HepG2 (cell line): ENCODE measurements around the gene C2orf76.

Experiments
- EHMT2 ChIP-seq: fragments of 200-600 bp; sonication (generic); IDR thresholded peaks from 2 replicates; pipeline ENCODE4 v1.7.0; 2017; ENCODE audit warnings: antibody characterized with exemption, low read depth, low read length, borderline replicate concordance
- GLMP ChIP-seq: sonication (generic); formaldehyde crosslinking; IDR thresholded peaks from 2 replicates; pipeline ENCODE4 v1.9.0; 2021; ENCODE audit warnings: missing genetic modification reagents, mild to moderate bottlenecking, borderline replicate concordance
- NCOA1 ChIP-seq: sonication (generic); formaldehyde crosslinking; IDR thresholded peaks from 2 replicates; pipeline ENCODE4 v1.9.0; 2021; ENCODE audit warnings: missing genetic modification reagents
- PRDM4 ChIP-seq: sonication (generic); formaldehyde crosslinking; IDR thresholded peaks from 2 replicates; pipeline ENCODE4 v1.9.0; 2021; ENCODE audit warnings: missing genetic modification reagents, borderline replicate concordance
- ZNF646 ChIP-seq: sonication (generic); formaldehyde crosslinking; IDR thresholded peaks from 2 replicates; pipeline ENCODE4 v1.9.0; 2021; ENCODE audit warnings: mild to moderate bottlenecking, missing genetic modification reagents

GRCh38 chr2:119301413-119301812 lies 65.2 kb downstream of the C2orf76 start:
- TF ChIP-seq PRDM4 (no peak), EHMT2 (no peak), GLMP (CRISPR knock-in tag) (no peak), NCOA1 (CRISPR knock-in tag) (no peak), ZNF646 (CRISPR knock-in tag) (no peak)
